Memory B cell (primary cell): Measurements from ENCODE around the gene FCGR3B.
"Not testable (repeated sequence)": the region's sequence is repeated elsewhere in the genome, so short reads cannot be mapped to it uniquely, and the experiment has no call there.

Experiments
- ATAC-seq: fragments of 150-1000 bp; cut with Tn5 transposase; 2 replicates; pipeline ENCODE4 v1.10.0; 2021; ENCODE audit warnings: low read depth, mild to moderate bottlenecking, moderate library complexity
- DNase-seq, 2 donors: peaks; one replicate each; pipeline ENCODE4 v3.0.0; 2022; ENCODE audit warnings: low spot score in 2 of 2
- H3K27ac Mint-ChIP-seq: one replicate; pipeline ENCODE4 v1.8.0; 2022; ENCODE audit warnings: mild to moderate bottlenecking, moderate library complexity, mixed read lengths
- H3K27me3 Mint-ChIP-seq: one replicate; pipeline ENCODE4 v1.8.0; 2022; ENCODE audit warnings: mixed read lengths
- H3K36me3 Mint-ChIP-seq: one replicate; pipeline ENCODE4 v1.8.0; 2022; ENCODE audit warnings: mild to moderate bottlenecking, mixed read lengths
- H3K4me1 Mint-ChIP-seq: one replicate; pipeline ENCODE4 v1.8.0; 2022; ENCODE audit warnings: mixed read lengths
- H3K4me3 Mint-ChIP-seq: one replicate; pipeline ENCODE4 v1.8.0; 2022; ENCODE audit warnings: mild to moderate bottlenecking, moderate library complexity, mixed read lengths
- H3K9me3 Mint-ChIP-seq: one replicate; pipeline ENCODE4 v1.8.0; 2022; ENCODE audit warnings: mixed read lengths

FCGR3B gene

GRCh38 chr1:161597077-161597476, 33.9 kb downstream of the FCGR3B start:
- not testable (repeated sequence) for H3K4me3 Mint-ChIP-seq, H3K27ac Mint-ChIP-seq, H3K27me3 Mint-ChIP-seq, DNase-seq, H3K9me3 Mint-ChIP-seq, H3K36me3 Mint-ChIP-seq, H3K4me1 Mint-ChIP-seq, ATAC-seq

- not testable (repeated sequence) for ATAC-seq, H3K27ac Mint-ChIP-seq, H3K4me3 Mint-ChIP-seq, H3K27me3 Mint-ChIP-seq, H3K9me3 Mint-ChIP-seq, H3K4me1 Mint-ChIP-seq, DNase-seq, H3K36me3 Mint-ChIP-seq
These were observed 35.4 kb downstream of the FCGR3B start for GRCh38 chr1:161595583-161595982.

GRCh38 chr1:161595173-161595572, 35.8 kb downstream of the FCGR3B start:
- H3K27me3 Mint-ChIP-seq, H3K4me1 Mint-ChIP-seq, DNase-seq, H3K27ac Mint-ChIP-seq, ATAC-seq, H3K9me3 Mint-ChIP-seq, H3K36me3 Mint-ChIP-seq, H3K4me3 Mint-ChIP-seq: not testable (repeated sequence)

- not testable (repeated sequence) for H3K4me1 Mint-ChIP-seq, H3K4me3 Mint-ChIP-seq, H3K27me3 Mint-ChIP-seq, H3K27ac Mint-ChIP-seq, ATAC-seq, DNase-seq, H3K9me3 Mint-ChIP-seq, H3K36me3 Mint-ChIP-seq
These were observed 36.5 kb downstream of the FCGR3B start for GRCh38 chr1:161594269-161594984.

GRCh38 chr1:161593092-161593755, 37.8 kb downstream of the FCGR3B start:
- not testable (repeated sequence) for ATAC-seq, H3K36me3 Mint-ChIP-seq, H3K27ac Mint-ChIP-seq, H3K4me1 Mint-ChIP-seq, DNase-seq, H3K27me3 Mint-ChIP-seq, H3K9me3 Mint-ChIP-seq, H3K4me3 Mint-ChIP-seq

GRCh38 chr1:161592586-161592985, 38.4 kb downstream of the FCGR3B start:
- not testable (repeated sequence) for H3K4me3 Mint-ChIP-seq, H3K36me3 Mint-ChIP-seq, H3K4me1 Mint-ChIP-seq, DNase-seq, H3K27ac Mint-ChIP-seq, ATAC-seq, H3K27me3 Mint-ChIP-seq, H3K9me3 Mint-ChIP-seq

- H3K4me3 Mint-ChIP-seq, DNase-seq, ATAC-seq, H3K36me3 Mint-ChIP-seq, H3K9me3 Mint-ChIP-seq, H3K4me1 Mint-ChIP-seq, H3K27ac Mint-ChIP-seq, H3K27me3 Mint-ChIP-seq: not testable (repeated sequence)
These were observed 41.1 kb downstream of the FCGR3B start for GRCh38 chr1:161589920-161590319.

GRCh38 chr1:161589365-161589764, 41.6 kb downstream of the FCGR3B start:
- H3K4me1 Mint-ChIP-seq, H3K36me3 Mint-ChIP-seq, ATAC-seq, H3K27ac Mint-ChIP-seq, H3K27me3 Mint-ChIP-seq, DNase-seq, H3K4me3 Mint-ChIP-seq, H3K9me3 Mint-ChIP-seq: not testable (repeated sequence)

- not testable (repeated sequence) for H3K4me3 Mint-ChIP-seq, DNase-seq, H3K36me3 Mint-ChIP-seq, H3K9me3 Mint-ChIP-seq, H3K27ac Mint-ChIP-seq, ATAC-seq, H3K27me3 Mint-ChIP-seq, H3K4me1 Mint-ChIP-seq
These were observed 42.4 kb downstream of the FCGR3B start for GRCh38 chr1:161588596-161588995.

GRCh38 chr1:161582882-161583281, 48.1 kb downstream of the FCGR3B start:
- H3K9me3 Mint-ChIP-seq, ATAC-seq, H3K27ac Mint-ChIP-seq, H3K27me3 Mint-ChIP-seq, H3K36me3 Mint-ChIP-seq, H3K4me1 Mint-ChIP-seq, DNase-seq: not testable (repeated sequence)
- H3K4me3 Mint-ChIP-seq = peak overlapping the region; percentile 60

GRCh38 chr1:161580879-161581537, 50.0 kb downstream of the FCGR3B start:
- not testable (repeated sequence) for H3K4me1 Mint-ChIP-seq, DNase-seq, H3K27ac Mint-ChIP-seq, H3K9me3 Mint-ChIP-seq, H3K36me3 Mint-ChIP-seq, H3K27me3 Mint-ChIP-seq, H3K4me3 Mint-ChIP-seq
- peak; percentile 82 for ATAC-seq

GRCh38 chr1:161579856-161580507, 51.0 kb downstream of the FCGR3B start:
- H3K9me3 Mint-ChIP-seq = not testable (repeated sequence)

GRCh38 chr1:161576676-161577075, 54.3 kb downstream of the FCGR3B start:
- H3K9me3 Mint-ChIP-seq, H3K36me3 Mint-ChIP-seq, H3K27ac Mint-ChIP-seq, H3K27me3 Mint-ChIP-seq, H3K4me1 Mint-ChIP-seq, H3K4me3 Mint-ChIP-seq, DNase-seq: not testable (repeated sequence)
- ATAC-seq = peak; percentile 50

More at GRCh38 chr1:161579856-161580507, 51.0 kb downstream of the FCGR3B start:
- H3K36me3 Mint-ChIP-seq, H3K27me3 Mint-ChIP-seq, DNase-seq, H3K4me1 Mint-ChIP-seq, H3K27ac Mint-ChIP-seq, H3K4me3 Mint-ChIP-seq: not testable (repeated sequence)
- ATAC-seq = peak; percentile 27
